ENCODE results near the gene UROC1.

Gene UROC1

GRCh38 chr3:126518779-126519177 lies 1.2 kb upstream of the UROC1 start:
- no peak for DNase-seq (ENCODE audit: low spot score)
- TF ChIP-seq, protein P1, sequence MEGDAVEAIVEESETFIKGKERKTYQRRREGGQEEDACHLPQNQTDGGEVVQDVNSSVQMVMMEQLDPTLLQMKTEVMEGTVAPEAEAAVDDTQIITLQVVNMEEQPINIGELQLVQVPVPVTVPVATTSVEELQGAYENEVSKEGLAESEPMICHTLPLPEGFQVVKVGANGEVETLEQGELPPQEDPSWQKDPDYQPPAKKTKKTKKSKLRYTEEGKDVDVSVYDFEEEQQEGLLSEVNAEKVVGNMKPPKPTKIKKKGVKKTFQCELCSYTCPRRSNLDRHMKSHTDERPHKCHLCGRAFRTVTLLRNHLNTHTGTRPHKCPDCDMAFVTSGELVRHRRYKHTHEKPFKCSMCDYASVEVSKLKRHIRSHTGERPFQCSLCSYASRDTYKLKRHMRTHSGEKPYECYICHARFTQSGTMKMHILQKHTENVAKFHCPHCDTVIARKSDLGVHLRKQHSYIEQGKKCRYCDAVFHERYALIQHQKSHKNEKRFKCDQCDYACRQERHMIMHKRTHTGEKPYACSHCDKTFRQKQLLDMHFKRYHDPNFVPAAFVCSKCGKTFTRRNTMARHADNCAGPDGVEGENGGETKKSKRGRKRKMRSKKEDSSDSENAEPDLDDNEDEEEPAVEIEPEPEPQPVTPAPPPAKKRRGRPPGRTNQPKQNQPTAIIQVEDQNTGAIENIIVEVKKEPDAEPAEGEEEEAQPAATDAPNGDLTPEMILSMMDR (IDR thresholded peaks at IDR 0.05; ENCODE audit: extremely low read depth, missing control alignments) = no peak

GRCh38 chr3:126517986-126518778 lies 609 bp upstream of the UROC1 start:
- TF ChIP-seq, protein P1 (IDR thresholded peaks at IDR 0.05; ENCODE audit: extremely low read depth, missing control alignments) = no peak
- DNase-seq (ENCODE audit: low spot score) = no peak

DNA sequence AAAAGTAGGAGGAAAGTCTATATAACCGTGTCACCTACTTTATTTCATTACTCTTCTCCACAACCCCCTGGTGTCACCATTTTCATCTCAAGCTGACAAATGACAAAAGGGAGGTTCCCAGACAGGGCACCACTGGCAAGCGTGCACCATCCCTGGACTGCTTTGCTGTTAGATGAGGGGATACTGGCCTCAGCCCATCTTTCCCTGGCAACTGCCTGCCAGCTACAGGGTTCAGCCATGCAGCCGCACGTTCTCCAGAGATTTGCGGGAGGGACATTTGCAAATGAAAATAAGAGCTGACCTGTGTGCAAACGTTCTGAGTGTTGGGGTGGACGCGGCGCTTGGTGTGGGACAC lies 660 bp downstream of the UROC1 start:
- TF ChIP-seq, protein P1 (IDR thresholded peaks at IDR 0.05; ENCODE audit: extremely low read depth, missing control alignments) = no peak
- DNase-seq (ENCODE audit: low spot score) = no peak

- no peak for DNase-seq (ENCODE audit: low spot score)
- TF ChIP-seq, protein P1 (IDR thresholded peaks at IDR 0.05; ENCODE audit: extremely low read depth, missing control alignments) = no peak
Observed at GRCh38 chr3:126516152-126516935, 1.2 kb downstream of the UROC1 start.

GRCh38 chr3:126515066-126515706 lies 2.4 kb downstream of the UROC1 start:
- no peak for DNase-seq (ENCODE audit: low spot score)
- TF ChIP-seq, protein P1 (IDR thresholded peaks at IDR 0.05; ENCODE audit: extremely low read depth, missing control alignments) = no peak

- TF ChIP-seq, protein P1 (IDR thresholded peaks at IDR 0.05; ENCODE audit: extremely low read depth, missing control alignments) = no peak
- no peak for DNase-seq (ENCODE audit: low spot score)
Observed at GRCh38 chr3:126514161-126514560, 3.4 kb downstream of the UROC1 start.
